Measurements from ENCODE around the gene HRH1. TPM values are rescaled to one million over a fixed set of nuclear protein-coding genes. Genes with fewer than 3 reads are reported as not detected.

Gene HRH1
- total and polyA plus RNA-seq, 2 donors, result 1.6 to 2.4 TPM

DNA sequence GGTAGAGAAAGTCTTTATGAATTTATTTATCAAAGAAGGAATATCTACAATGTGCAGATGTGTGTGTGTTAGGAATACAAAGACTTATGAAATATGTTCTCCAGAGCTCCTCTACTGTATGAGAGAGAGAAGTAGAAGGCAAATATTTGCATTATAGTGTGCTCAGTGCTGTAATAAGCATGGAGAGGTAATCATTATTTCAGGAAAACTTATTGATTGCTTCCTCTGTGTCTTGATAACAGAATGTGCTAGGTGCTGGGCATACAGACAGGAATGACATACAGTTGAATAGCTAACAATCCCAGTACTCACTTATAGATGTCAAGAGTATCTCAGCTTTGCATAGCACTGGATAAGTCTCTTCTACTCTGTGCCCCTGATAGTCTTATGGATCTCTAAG, 148.2 kb downstream of the HRH1 start:
- H3K27ac ChIP-seq (ENCODE audit: low read depth in 1 of 2, low read length in 1 of 2), result no peak overlapping the region
- H3K4me3 ChIP-seq (ENCODE audit: low read length in 2 of 2), result no peak overlapping the region
- no peaks in the 10 kb centered on the region for H3K27me3 ChIP-seq (ENCODE audit: control insufficient read depth in 2 of 2, insufficient read depth in 1 of 2, low read length in 1 of 2)
- peaks cover 4 to 24% of the 10 kb centered on the region in 2 donors for H3K36me3 ChIP-seq (ENCODE audit: control insufficient read depth in 2 of 2, insufficient read depth in 2 of 2, low read length in 1 of 2)
- no peaks in the 10 kb centered on the region for H3K9me3 ChIP-seq (ENCODE audit: control insufficient read depth in 2 of 2, insufficient read depth in 1 of 2, low read length in 1 of 2)
- peaks cover 10 to 22% of the 10 kb centered on the region in 2 donors for H3K4me1 ChIP-seq (ENCODE audit: control insufficient read depth in 2 of 2, insufficient read depth in 2 of 2, low read length in 2 of 2)
- no peak for DNase-seq (ENCODE audit: low read depth in 6 of 9, low spot score in 9 of 9)

DNA sequence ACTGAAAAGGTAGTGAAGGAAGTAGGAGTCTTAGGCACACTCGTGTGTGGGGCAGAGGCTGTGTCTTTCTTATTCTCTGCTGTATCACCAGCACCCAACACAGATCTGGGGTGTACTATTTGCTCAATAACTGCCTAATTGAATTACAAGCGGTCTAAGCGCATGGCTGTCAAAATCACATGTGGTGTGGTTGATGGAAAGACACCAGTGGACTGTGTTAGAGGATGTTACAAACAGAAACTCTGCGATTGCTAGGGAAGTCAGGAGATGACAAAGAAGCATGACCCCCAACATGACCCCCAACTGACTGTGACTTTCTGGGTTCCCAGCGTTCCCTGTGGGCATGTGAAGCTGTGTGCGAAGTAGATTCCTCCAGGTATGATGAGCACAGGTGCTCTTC, 149.9 kb downstream of the HRH1 start:
- H3K4me1 ChIP-seq (ENCODE audit: control insufficient read depth in 2 of 2, insufficient read depth in 2 of 2, low read length in 2 of 2), result peaks cover 10 to 28% of the 10 kb centered on the region in 2 donors
- DNase-seq (ENCODE audit: low read depth in 6 of 9, low spot score in 9 of 9), result no peak
- H3K27me3 ChIP-seq (ENCODE audit: control insufficient read depth in 2 of 2, insufficient read depth in 1 of 2, low read length in 1 of 2), result no peaks in the 10 kb centered on the region
- WGBS, result 97% methylated on average over 6 of the region's 6 CpGs
- H3K4me3 ChIP-seq (ENCODE audit: low read length in 2 of 2), result no peak overlapping the region
- H3K36me3 ChIP-seq (ENCODE audit: control insufficient read depth in 2 of 2, insufficient read depth in 2 of 2, low read length in 1 of 2), result peaks cover 18 to 40% of the 10 kb centered on the region in 2 donors
- H3K9me3 ChIP-seq (ENCODE audit: control insufficient read depth in 2 of 2, insufficient read depth in 1 of 2, low read length in 1 of 2), result no peaks in the 10 kb centered on the region
- H3K27ac ChIP-seq (ENCODE audit: low read depth in 1 of 2, low read length in 1 of 2), result no peak overlapping the region

DNA sequence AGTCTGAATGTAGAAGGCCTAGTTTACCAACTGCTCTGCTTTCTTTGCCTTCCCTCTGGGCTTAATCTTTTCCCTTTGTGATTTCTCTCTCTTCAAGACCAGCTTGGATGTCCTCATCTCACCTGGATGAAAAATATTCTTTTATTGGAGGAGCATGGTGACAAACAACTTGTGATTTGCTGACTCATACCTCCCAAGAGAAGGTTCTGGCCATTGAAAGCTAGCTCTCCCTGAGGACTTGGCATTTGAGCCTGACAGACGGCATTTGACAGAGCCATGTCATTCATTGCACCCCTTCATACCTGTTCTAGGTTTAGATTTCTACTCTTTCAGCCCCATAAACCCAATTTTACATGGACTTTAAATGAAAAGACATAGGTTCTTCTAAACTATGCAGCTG, 151.2 kb downstream of the HRH1 start:
- WGBS, result 97% methylated on average over 1 of the region's 1 CpG

DNA sequence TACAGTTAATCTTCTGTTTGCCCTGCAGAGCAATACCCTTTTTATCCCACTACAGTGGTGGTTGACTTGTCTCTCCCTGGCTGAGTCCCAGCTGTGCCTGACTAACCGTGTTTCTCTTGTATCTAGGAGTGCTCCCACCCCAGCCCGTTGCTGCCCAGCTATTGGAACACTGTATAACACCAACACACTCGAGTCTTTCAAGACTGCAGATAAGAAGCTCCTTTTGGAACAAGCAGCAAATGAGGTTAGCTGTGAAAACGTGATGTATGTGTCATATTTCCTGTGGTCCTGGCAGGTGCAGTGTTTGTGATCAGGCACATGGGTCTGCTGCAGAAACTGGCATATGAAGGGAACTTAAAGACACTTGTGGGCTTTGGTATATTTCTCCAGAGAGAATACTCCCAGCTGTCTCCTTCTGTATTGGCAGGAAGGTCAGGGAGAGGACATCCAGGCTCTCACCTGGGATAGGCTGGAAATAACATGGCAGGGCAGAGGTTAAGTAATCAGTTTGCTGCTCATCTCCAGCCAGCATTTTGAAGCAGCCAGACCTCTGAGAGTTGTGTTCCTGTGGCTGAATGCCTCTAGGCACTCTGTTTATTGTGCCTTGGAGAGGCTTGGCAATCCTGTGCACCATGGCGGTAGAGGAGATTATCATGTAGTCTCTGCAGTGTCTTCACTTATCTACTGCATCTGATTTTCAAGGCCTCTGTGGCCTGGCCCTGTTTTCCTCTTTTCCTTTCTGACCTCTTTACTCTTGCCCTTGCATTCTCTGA, 152.7 kb downstream of the HRH1 start:
- H3K4me3 ChIP-seq (ENCODE audit: low read length in 2 of 2), result no peak overlapping the region
- peaks cover 20 to 40% of the 10 kb centered on the region in 2 donors for H3K36me3 ChIP-seq (ENCODE audit: control insufficient read depth in 2 of 2, insufficient read depth in 2 of 2, low read length in 1 of 2)
- DNase-seq (ENCODE audit: low read depth in 6 of 9, low spot score in 9 of 9), result peak; percentile 39 to 87 (median 61)
- H3K27ac ChIP-seq (ENCODE audit: low read depth in 1 of 2, low read length in 1 of 2), result peak overlapping the region; percentile 67 to 86
- WGBS, result 22% methylated on average over 5 of the region's 5 CpGs
- H3K9me3 ChIP-seq (ENCODE audit: control insufficient read depth in 2 of 2, insufficient read depth in 1 of 2, low read length in 1 of 2), result no peaks in the 10 kb centered on the region
- peaks cover 10 to 28% of the 10 kb centered on the region in 2 donors for H3K4me1 ChIP-seq (ENCODE audit: control insufficient read depth in 2 of 2, insufficient read depth in 2 of 2, low read length in 2 of 2)
- H3K27me3 ChIP-seq (ENCODE audit: control insufficient read depth in 2 of 2, insufficient read depth in 1 of 2, low read length in 1 of 2), result no peaks in the 10 kb centered on the region

More for the DNA sequence above, 151.2 kb downstream of the HRH1 start:
- Histone ChIP-seq H3K9me3 (ENCODE audit: control insufficient read depth in 2 of 2, insufficient read depth in 1 of 2, low read length in 1 of 2) (no peaks in the 10 kb centered on the region), H3K4me1 (ENCODE audit: control insufficient read depth in 2 of 2, insufficient read depth in 2 of 2, low read length in 2 of 2) (peaks cover 10 to 28% of the 10 kb centered on the region in 2 donors), H3K27me3 (ENCODE audit: control insufficient read depth in 2 of 2, insufficient read depth in 1 of 2, low read length in 1 of 2) (no peaks in the 10 kb centered on the region), H3K36me3 (ENCODE audit: control insufficient read depth in 2 of 2, insufficient read depth in 2 of 2, low read length in 1 of 2) (peaks cover 20 to 40% of the 10 kb centered on the region in 2 donors), H3K4me3 (ENCODE audit: low read length in 2 of 2) (no peak overlapping the region), H3K27ac (ENCODE audit: low read depth in 1 of 2, low read length in 1 of 2) (no peak overlapping the region)
- no peak for DNase-seq (ENCODE audit: low read depth in 6 of 9, low spot score in 9 of 9)

DNA sequence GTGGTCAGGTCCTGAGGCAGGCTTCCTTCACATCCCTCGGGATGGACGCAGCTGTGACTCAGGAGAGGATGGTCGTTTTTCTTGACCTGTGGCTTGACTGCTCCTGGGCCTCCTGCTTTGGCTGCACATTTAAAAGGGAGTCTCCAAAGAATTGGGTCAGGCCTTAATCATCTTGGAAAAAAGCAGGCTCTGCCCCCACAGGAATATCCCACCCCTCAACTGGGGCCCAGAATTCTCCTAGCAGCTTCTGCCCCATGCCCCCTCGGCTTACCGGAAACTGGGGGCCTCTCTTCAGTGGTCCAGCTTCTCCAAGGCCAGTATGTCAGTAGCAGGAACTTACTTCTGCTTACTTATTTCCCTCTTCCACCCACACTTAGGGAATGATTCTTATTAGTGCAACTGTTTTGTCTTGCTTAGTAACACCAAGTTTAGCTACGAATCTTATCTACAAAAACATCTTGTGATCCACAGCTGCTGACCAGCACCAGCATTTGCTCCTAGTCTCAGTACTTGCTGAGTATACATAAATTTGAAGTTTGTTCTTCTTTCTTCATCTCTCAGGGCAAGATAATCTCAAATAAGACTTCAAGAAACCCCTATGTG, 153.6 kb downstream of the HRH1 start:
- DNase-seq (ENCODE audit: low read depth in 6 of 9, low spot score in 9 of 9), result no peak
- Histone ChIP-seq H3K36me3 (ENCODE audit: control insufficient read depth in 2 of 2, insufficient read depth in 2 of 2, low read length in 1 of 2) (peaks cover 20 to 34% of the 10 kb centered on the region in 2 donors), H3K27ac (ENCODE audit: low read depth in 1 of 2, low read length in 1 of 2) (peak overlapping the region; percentile 12 to 86), H3K27me3 (ENCODE audit: control insufficient read depth in 2 of 2, insufficient read depth in 1 of 2, low read length in 1 of 2) (no peaks in the 10 kb centered on the region), H3K4me1 (ENCODE audit: control insufficient read depth in 2 of 2, insufficient read depth in 2 of 2, low read length in 2 of 2) (peaks cover 10 to 28% of the 10 kb centered on the region in 2 donors), H3K4me3 (ENCODE audit: low read length in 2 of 2) (no peak overlapping the region), H3K9me3 (ENCODE audit: control insufficient read depth in 2 of 2, insufficient read depth in 1 of 2, low read length in 1 of 2) (no peaks in the 10 kb centered on the region)
- 93% methylated on average over 6 of the region's 6 CpGs for WGBS

DNA sequence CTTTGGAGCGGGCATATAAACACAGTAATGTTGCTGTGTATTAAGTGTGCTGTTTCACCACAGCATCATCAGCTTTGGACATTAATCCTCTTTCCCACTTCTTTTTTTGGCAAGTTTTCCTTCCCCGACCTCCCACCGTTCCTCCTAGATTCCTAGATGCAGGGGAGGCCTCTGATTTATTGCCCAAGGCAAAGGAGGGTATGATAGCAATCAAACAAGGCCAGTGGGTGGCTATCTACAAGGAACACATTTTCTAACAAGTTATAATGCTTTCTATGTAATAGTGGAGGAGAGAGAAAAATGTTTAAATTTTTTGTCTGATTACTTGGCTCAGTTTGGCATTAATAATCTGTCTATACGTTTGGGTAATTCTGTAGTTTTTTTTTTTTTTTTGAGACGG, 156.0 kb downstream of the HRH1 start:
- no peaks in the 10 kb centered on the region for H3K9me3 ChIP-seq (ENCODE audit: control insufficient read depth in 2 of 2, insufficient read depth in 1 of 2, low read length in 1 of 2)
- WGBS, result 95% methylated on average over 5 of the region's 5 CpGs
- H3K36me3 ChIP-seq (ENCODE audit: control insufficient read depth in 2 of 2, insufficient read depth in 2 of 2, low read length in 1 of 2), result peaks cover 24 to 53% of the 10 kb centered on the region in 2 donors
- H3K27ac ChIP-seq (ENCODE audit: low read depth in 1 of 2, low read length in 1 of 2), result no peak overlapping the region
- DNase-seq (ENCODE audit: low read depth in 6 of 9, low spot score in 9 of 9), result no peak
- no peaks in the 10 kb centered on the region for H3K27me3 ChIP-seq (ENCODE audit: control insufficient read depth in 2 of 2, insufficient read depth in 1 of 2, low read length in 1 of 2)
- no peak overlapping the region for H3K4me3 ChIP-seq (ENCODE audit: low read length in 2 of 2)
- peaks cover 10 to 26% of the 10 kb centered on the region in 2 donors for H3K4me1 ChIP-seq (ENCODE audit: control insufficient read depth in 2 of 2, insufficient read depth in 2 of 2, low read length in 2 of 2)

DNA sequence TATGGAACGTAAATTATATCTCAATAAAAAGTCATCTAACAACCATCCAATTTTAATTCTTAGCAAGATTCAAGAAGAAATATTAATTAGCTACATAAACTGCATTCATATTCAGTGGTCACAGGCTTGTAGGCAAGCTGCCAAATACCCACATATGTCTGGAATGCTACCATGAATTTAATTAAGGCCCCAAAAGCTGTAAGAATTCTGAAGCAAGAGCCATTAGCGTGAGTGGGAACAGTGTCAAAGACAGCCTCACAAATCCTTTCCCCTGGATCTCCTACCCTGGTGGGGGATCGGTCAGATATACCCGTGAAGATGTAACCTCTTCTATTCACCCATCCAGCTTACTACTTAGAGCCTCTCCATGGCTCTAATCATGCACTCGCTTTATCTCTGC, 157.9 kb downstream of the HRH1 start:
- H3K27ac ChIP-seq (ENCODE audit: low read depth in 1 of 2, low read length in 1 of 2), result no peak overlapping the region
- peaks cover 3 to 9% of the 10 kb centered on the region in 2 donors for H3K4me1 ChIP-seq (ENCODE audit: control insufficient read depth in 2 of 2, insufficient read depth in 2 of 2, low read length in 2 of 2)
- peaks cover 27 to 62% of the 10 kb centered on the region in 2 donors for H3K36me3 ChIP-seq (ENCODE audit: control insufficient read depth in 2 of 2, insufficient read depth in 2 of 2, low read length in 1 of 2)
- 98% methylated on average over 5 of the region's 5 CpGs for WGBS
- no peak overlapping the region for H3K4me3 ChIP-seq (ENCODE audit: low read length in 2 of 2)
- no peaks in the 10 kb centered on the region for H3K27me3 ChIP-seq (ENCODE audit: control insufficient read depth in 2 of 2, insufficient read depth in 1 of 2, low read length in 1 of 2)
- DNase-seq (ENCODE audit: low read depth in 6 of 9, low spot score in 9 of 9), result no peak
- no peaks in the 10 kb centered on the region for H3K9me3 ChIP-seq (ENCODE audit: control insufficient read depth in 2 of 2, insufficient read depth in 1 of 2, low read length in 1 of 2)

Other genes starting within 250 kb of the HRH1 start
- gene SLC6A1, start 161.7 kb upstream of the HRH1 start, total RNA-seq, result 5.3 TPM
- 50.0 TPM for gene SLC6A1, start 161.7 kb upstream of the HRH1 start, polyA plus RNA-seq
- 21.7 TPM for gene ATG7, start 117.9 kb downstream of the HRH1 start, total RNA-seq
- 9.0 TPM for gene ATG7, start 117.9 kb downstream of the HRH1 start, polyA plus RNA-seq

Data from thymus (tissue), 11 donors.